Neural crest cell (in vitro differentiated cells): ENCODE measurements around the gene PLAC8L1. TPM values are rescaled to one million over a fixed set of nuclear protein-coding genes. Genes with fewer than 3 reads are reported as not detected.
A peak's percentile ranks its signal among the peaks of the same experiment; 100 is the strongest.

ENCODE experiments used
- DNase-seq: peaks from one replicate; pipeline ENCODE4 v3.0.0; 2021; ENCODE audit warnings: low read depth, mixed read lengths, low spot score
- H3K27ac Mint-ChIP-seq: one replicate; pipeline ENCODE4 v1.8.0; 2021; ENCODE audit warnings: mild to moderate bottlenecking, mixed read lengths; ENCODE audit not compliant: unreplicated experiment
- H3K27me3 Mint-ChIP-seq: 2 replicates; pipeline ENCODE4 v1.8.0; 2021; ENCODE audit warnings: low read depth, mild to moderate bottlenecking, mixed read lengths
- H3K36me3 Mint-ChIP-seq: 2 replicates; pipeline ENCODE4 v1.8.0; 2021; ENCODE audit warnings: low read depth, mild to moderate bottlenecking, mixed read lengths
- H3K4me1 Mint-ChIP-seq: 2 replicates; pipeline ENCODE4 v1.8.0; 2021; ENCODE audit warnings: mixed read lengths
- H3K4me3 Mint-ChIP-seq: one replicate; pipeline ENCODE4 v1.8.0; 2021; ENCODE audit warnings: mild to moderate bottlenecking, mixed read lengths
- H3K9me3 Mint-ChIP-seq: 2 replicates; pipeline ENCODE4 v1.8.0; 2021; ENCODE audit warnings: mixed read lengths
- CTCF ChIP-seq: fragments of 200-600 bp; sonication (generic); conservative IDR thresholded peaks from 2 replicates; pipeline ENCODE4 v1.5.0; 2021; ENCODE audit warnings: antibody characterized with exemption, mild to moderate bottlenecking
- long read RNA-seq: library from polyadenylated mRNA; unstranded; transcript quantifications from one replicate; pipeline ENCODE4 v2.0.0, GENCODE V29; 2020
- total RNA-seq: library from RNA; stranded (reverse); gene quantifications from 2 replicates; pipeline ENCODE4 v1.2.1, GENCODE V29; 2021

PLAC8L1 gene
- total RNA-seq = 1.8 and 3.3 TPM in 2 replicates
- long read RNA-seq = 0 reads

- Mint-ChIP-seq H3K27ac (no peak within 1 kb of the TSS), H3K9me3 (no peaks in the 10 kb centered on the region), H3K4me3 (no peak within 1 kb of the TSS), H3K27me3 (no peaks in the 10 kb centered on the region), H3K4me1 (peaks cover 4% of the 10 kb centered on the region), H3K36me3 (peaks cover 10% of the 10 kb centered on the region)
- TF ChIP-seq CTCF = no peak
- DNase-seq = no peak
Measured at GRCh38 chr5:146105477-146105876, at the start of gene PLAC8L1. PLAC8L1 (minus strand) TSS chr5:146105577; CDS start chr5:146104311, 1,266 bp downstream.

- Mint-ChIP-seq H3K36me3 (peaks cover 31% of the 10 kb centered on the region), H3K4me3 (no peak overlapping the region), H3K27ac (no peak overlapping the region), H3K4me1 (no peaks in the 10 kb centered on the region), H3K27me3 (no peaks in the 10 kb centered on the region), H3K9me3 (no peaks in the 10 kb centered on the region)
- TF ChIP-seq CTCF = no peak
- no peak for DNase-seq
Measured at GRCh38 chr5:146151970-146152369, 46.6 kb upstream of the PLAC8L1 start.

GRCh38 chr5:146137967-146138403 is 32.6 kb upstream of the PLAC8L1 start:
- Mint-ChIP-seq H3K27me3 (no peaks in the 10 kb centered on the region), H3K4me3 (no peak overlapping the region), H3K36me3 (peaks cover 18% of the 10 kb centered on the region), H3K9me3 (no peaks in the 10 kb centered on the region), H3K27ac (no peak overlapping the region), H3K4me1 (no peaks in the 10 kb centered on the region)
- no peak for DNase-seq
- TF ChIP-seq CTCF = no peak

GRCh38 chr5:146130440-146131045 is 25.2 kb upstream of the PLAC8L1 start:
- Mint-ChIP-seq H3K36me3 (peaks cover 18% of the 10 kb centered on the region), H3K4me3 (no peak overlapping the region), H3K27me3 (no peaks in the 10 kb centered on the region), H3K9me3 (no peaks in the 10 kb centered on the region), H3K4me1 (no peaks in the 10 kb centered on the region), H3K27ac (no peak overlapping the region)
- DNase-seq = no peak
- TF ChIP-seq CTCF = peak; percentile 81

- no peak for TF ChIP-seq CTCF
- Mint-ChIP-seq H3K27me3 (no peaks in the 10 kb centered on the region), H3K27ac (peak overlapping the region; percentile 15), H3K9me3 (no peaks in the 10 kb centered on the region), H3K36me3 (peaks cover 27% of the 10 kb centered on the region), H3K4me3 (no peak overlapping the region), H3K4me1 (no peaks in the 10 kb centered on the region)
- no peak for DNase-seq
Measured at GRCh38 chr5:146126068-146126467, 20.7 kb upstream of the PLAC8L1 start.
